Activated CD4-positive, alpha-beta T cell treated with anti-CD3 and anti-CD28 coated beads for 36 hours (primary cell): ENCODE results near the gene DGCR8. TPM values are rescaled to one million over a fixed set of nuclear protein-coding genes. Genes with fewer than 3 reads are reported as not detected.

Source experiments
- ATAC-seq: fragments of 200-7000 bp; cut with Tn5 transposase; one replicate; pipeline ENCODE4 v1.10.0; 2021; ENCODE audit warnings: mild to moderate bottlenecking, moderate library complexity
- CTCF ChIA-PET: fragments of 350-600 bp; sonication (Branson Sonifier 250); formaldehyde crosslinking; loops from one replicate; lab custom pipeline; 2021; ENCODE audit warnings: antibody characterized with exemption; lab: Charles Lee
- POLR2A ChIA-PET: fragments of 350-600 bp; sonication (Branson Sonifier 250); formaldehyde crosslinking; loops from one replicate; lab custom pipeline; 2021; ENCODE audit warnings: antibody characterized with exemption, inconsistent platforms; lab: Charles Lee
- DNase-seq: peaks from one replicate; pipeline ENCODE4 v3.0.0-alpha.2; 2020
- H3K27ac Mint-ChIP-seq: one replicate; pipeline ENCODE4 v1.8.0; 2021; ENCODE audit warnings: mixed read lengths
- H3K27me3 Mint-ChIP-seq: one replicate; pipeline ENCODE4 v1.8.0; 2021; ENCODE audit warnings: mixed read lengths
- H3K36me3 Mint-ChIP-seq: one replicate; pipeline ENCODE4 v1.8.0; 2021; ENCODE audit warnings: low read depth, mixed read lengths
- H3K4me1 Mint-ChIP-seq: one replicate; pipeline ENCODE4 v1.8.0; 2021; ENCODE audit warnings: mixed read lengths
- H3K4me3 Mint-ChIP-seq: one replicate; pipeline ENCODE4 v1.8.0; 2021; ENCODE audit warnings: mild to moderate bottlenecking, moderate library complexity, mixed read lengths
- H3K9me3 Mint-ChIP-seq: one replicate; pipeline ENCODE4 v1.8.0; 2021; ENCODE audit warnings: low read depth, mixed read lengths
- intact Hi-C, 2 experiments: fragments of 100-400 bp; cut with DNase I in 1 of 2; cut with micrococcal nuclease in 1 of 2; formaldehyde crosslinking; loops; one replicate each; pipeline versions ENCODE4 v1.14.2 to v1.15.1; 2022 to 2024; cut with DNase I, micrococcal nuclease
- total RNA-seq, 2 experiments: library from RNA; stranded (reverse); gene quantifications; one replicate each; pipeline ENCODE4 v1.2.3, GENCODE V29; 2021

DGCR8 gene
- total RNA-seq, 2 experiments from 2014 or later = 31.8 to 32.3 TPM

DNA sequence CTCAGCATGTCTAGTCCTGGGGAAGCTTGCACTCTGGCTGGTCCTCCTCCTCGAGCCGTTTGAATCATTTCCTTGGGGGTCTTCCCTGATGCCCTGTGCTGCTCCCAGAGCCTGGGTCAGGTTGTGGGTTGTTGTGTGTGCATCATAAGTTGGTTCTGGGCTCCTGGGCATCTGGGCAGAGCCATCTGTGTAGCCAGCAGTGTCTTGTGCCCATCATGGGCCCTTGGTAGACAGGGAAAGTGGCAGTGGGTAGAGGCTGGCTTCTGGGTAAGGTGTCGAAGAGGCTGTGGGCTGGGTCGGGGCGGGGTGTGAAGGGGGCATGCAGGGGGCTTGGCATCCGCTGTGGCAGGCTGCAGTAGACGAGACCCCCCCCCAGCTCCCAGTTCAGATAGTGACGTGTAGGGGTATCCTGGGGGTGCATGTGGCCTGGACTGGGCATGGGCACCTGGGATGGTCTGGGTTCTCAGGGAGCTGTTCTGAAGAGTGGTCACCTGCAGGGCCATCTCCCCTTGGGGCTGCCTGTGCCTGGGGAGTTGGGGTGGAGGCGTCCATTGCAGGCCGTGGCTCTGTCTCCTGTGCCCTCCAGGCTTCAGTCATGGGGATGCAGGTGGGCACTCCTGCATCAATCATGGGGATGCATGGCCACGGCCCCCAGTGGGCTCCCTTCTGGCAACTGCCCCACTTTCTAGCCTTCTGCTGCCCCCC lies 44.2 kb downstream of the DGCR8 start:
- Mint-ChIP-seq H3K4me1 (peaks cover 39% of the 10 kb centered on the region), H3K27me3 (no peaks in the 10 kb centered on the region), H3K4me3 (no peak overlapping the region), H3K27ac (no peak overlapping the region), H3K9me3 (no peaks in the 10 kb centered on the region), H3K36me3 (peaks cover 61% of the 10 kb centered on the region)
- intact Hi-C loops = no loop called here
- ChIA-PET POLR2A (no interaction called here), CTCF (interaction anchor here (0.7 kb wide), 1 partner anchor 608 kb away, joined by 3 read pairs; no protein-coding TSS in a partner anchor)
- no peak for DNase-seq
- ATAC-seq = no peak

DNA sequence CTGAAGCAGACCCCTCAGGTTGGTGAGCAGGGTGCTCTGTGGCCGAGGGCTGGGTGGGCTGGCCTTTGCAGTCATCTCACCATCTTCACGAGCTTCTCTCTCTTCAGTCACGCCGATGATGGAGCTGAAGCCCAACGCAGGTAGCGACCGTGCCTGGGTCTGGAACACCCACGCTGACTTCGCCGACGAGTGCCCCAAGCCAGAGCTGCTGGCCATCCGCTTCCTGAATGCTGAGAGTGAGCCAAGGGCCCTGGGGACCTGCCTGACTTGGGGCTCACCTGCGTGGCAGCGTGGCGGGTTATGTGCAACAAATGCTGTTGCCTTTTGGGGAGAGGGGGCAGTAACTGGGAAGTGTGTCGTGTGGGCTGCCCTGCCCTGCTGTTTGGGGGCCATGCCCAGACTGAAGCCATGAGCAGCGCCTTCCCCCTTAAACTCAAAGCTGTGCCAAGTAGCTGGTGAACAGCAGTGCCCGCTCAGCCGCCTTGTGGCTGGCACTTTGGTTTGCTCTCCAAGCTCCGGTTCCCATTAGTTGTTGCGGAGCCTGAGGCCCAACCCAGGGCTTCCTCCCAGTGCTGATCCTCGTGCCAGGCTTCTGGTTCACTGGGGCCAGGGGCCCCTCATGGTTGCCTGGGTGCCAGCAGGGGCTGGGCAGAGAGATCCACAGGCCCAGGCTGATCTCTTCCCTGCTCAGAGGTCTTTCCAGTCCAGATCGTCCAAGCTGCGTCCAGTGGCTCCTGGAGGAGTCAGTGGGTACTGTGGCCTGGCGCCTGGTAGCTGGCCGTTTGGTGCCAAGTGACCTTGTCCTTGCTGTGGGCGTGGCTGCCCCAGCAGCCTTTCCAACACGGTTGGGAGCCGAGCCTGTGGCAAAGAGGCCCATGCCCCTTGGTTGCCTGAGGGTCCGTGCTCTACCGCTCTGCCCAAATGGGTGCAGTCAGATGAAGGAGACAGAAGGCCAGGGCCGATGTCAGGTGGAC lies 45.4 kb downstream of the DGCR8 start:
- ChIA-PET POLR2A (interaction anchor here (0.6 to 1.9 kb wide), 2 partner anchors 8 to 14 kb away, joined by 4 to 6 read pairs; partner anchors contain the start of gene TRMT2A), CTCF (interaction anchor here (0.6 kb wide), 2 partner anchors 22 to 197 kb away, joined by 3 read pairs; no protein-coding TSS in a partner anchor)
- peaks cover 49% of the 10 kb centered on the region for H3K36me3 Mint-ChIP-seq
- DNase-seq (no peak), ATAC-seq (no peak)
- no peak overlapping the region for H3K4me3 Mint-ChIP-seq
- no peak overlapping the region for H3K27ac Mint-ChIP-seq
- H3K9me3 Mint-ChIP-seq = no peaks in the 10 kb centered on the region
- H3K27me3 Mint-ChIP-seq = no peaks in the 10 kb centered on the region
- H3K4me1 Mint-ChIP-seq = peaks cover 28% of the 10 kb centered on the region
- intact Hi-C loops = no loop called here

- H3K27ac Mint-ChIP-seq = no peak overlapping the region
Observed at GRCh38 chr22:20126284-20127029, 46.4 kb downstream of the DGCR8 start.

GRCh38 chr22:20127318-20127868 lies 47.4 kb downstream of the DGCR8 start:
- Mint-ChIP-seq H3K27me3 (no peaks in the 10 kb centered on the region), H3K27ac (peak overlapping the region; percentile 59), H3K36me3 (peaks cover 36% of the 10 kb centered on the region), H3K9me3 (no peaks in the 10 kb centered on the region), H3K4me3 (no peak overlapping the region), H3K4me1 (peaks cover 16% of the 10 kb centered on the region)
- no peak for DNase-seq
- ATAC-seq = no peak
- ChIA-PET POLR2A (interaction anchor here (1.0 kb wide), 1 partner anchor 10 kb away, joined by 8 read pairs; the partner anchor contains the start of gene TRMT2A), CTCF (no interaction called here)
- intact Hi-C loops = no loop called here

More at GRCh38 chr22:20126284-20127029, 46.4 kb downstream of the DGCR8 start:
- Mint-ChIP-seq H3K27me3 (no peaks in the 10 kb centered on the region), H3K9me3 (no peaks in the 10 kb centered on the region), H3K4me1 (peaks cover 24% of the 10 kb centered on the region), H3K4me3 (no peak overlapping the region), H3K36me3 (peaks cover 45% of the 10 kb centered on the region)
- DNase-seq = no peak
- no peak for ATAC-seq
- ChIA-PET POLR2A (interaction anchor here (0.6 to 1.9 kb wide), 2 partner anchors 9 to 15 kb away, joined by 4 to 6 read pairs; partner anchors contain the start of gene TRMT2A), CTCF (no interaction called here)
- intact Hi-C loops = no loop called here

DNA sequence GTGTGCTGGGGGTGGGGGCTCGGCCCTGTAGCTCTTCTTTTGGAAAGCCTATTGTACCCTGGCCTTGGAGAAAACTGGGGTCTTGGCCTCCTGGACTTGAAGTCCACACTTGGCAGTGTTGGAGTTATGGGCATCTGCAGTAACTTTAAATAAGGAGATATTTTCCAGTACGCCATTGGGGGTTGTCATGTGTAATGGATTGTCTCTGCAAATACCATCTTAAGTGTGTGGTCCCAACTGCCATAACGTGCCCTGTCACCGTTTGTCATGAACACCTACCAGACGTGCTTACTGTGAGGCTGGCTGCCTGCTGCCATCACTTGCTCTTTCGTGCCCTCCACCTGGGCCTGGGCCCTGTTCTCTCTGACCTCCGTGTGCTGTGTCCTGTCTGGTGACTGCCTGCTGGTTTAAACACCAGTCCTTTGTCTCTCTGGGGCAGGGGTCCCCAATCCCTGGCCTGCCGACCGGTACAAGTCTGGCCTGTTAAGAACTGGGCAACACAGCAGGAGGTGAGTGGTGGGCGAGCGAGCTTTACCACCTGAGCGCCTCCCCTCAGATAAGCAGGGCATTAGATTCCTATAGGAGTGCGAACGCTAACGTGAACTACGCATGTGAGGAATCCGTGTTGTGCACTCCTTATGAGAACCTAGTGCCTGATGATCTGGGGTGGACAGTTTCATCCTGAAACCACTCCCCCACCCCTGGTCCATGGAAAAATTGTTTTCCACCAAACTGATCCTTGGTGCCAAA lies 48.0 kb downstream of the DGCR8 start:
- no peaks in the 10 kb centered on the region for H3K27me3 Mint-ChIP-seq
- H3K4me3 Mint-ChIP-seq = no peak overlapping the region
- H3K36me3 Mint-ChIP-seq = peaks cover 35% of the 10 kb centered on the region
- ChIA-PET CTCF (interaction anchor here (2.2 kb wide), 1 partner anchor 10 kb away, joined by 14 read pairs; the partner anchor contains the start of gene TRMT2A), POLR2A (interaction anchor here (1.0 to 3.4 kb wide), 2 partner anchors 9 to 11 kb away, joined by 8 to 26 read pairs; partner anchors contain the start of gene TRMT2A)
- DNase-seq (no peak), ATAC-seq (no peak)
- no peaks in the 10 kb centered on the region for H3K9me3 Mint-ChIP-seq
- H3K27ac Mint-ChIP-seq = no peak overlapping the region
- H3K4me1 Mint-ChIP-seq = peaks cover 20% of the 10 kb centered on the region
- intact Hi-C loops = loop anchor here in 1 of 2 experiments (2.0 kb wide), 1 partner anchor 157 kb away; no protein-coding TSS in a partner anchor

DNA sequence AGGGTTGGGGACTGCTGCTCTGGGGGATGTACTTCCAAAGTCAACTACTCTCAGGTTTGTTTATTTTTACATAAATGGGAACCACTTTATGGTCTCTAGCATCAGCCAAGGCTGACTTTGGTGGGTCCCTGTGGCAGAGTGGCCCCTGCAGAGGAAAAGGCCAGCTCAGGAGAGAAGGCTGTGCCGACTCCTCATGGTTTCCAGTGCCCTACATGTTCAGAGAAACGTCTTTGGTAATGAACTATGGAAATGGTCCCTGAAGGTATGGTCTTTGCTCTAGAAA lies 48.5 kb downstream of the DGCR8 start:
- POLR2A ChIA-PET = interaction anchor here (3.4 kb wide), 1 partner anchor 10 kb away, joined by 26 read pairs; the partner anchor contains the start of gene TRMT2A
- Mint-ChIP-seq H3K4me3 (no peak overlapping the region), H3K4me1 (peaks cover 25% of the 10 kb centered on the region), H3K27me3 (no peaks in the 10 kb centered on the region), H3K36me3 (peaks cover 33% of the 10 kb centered on the region), H3K9me3 (no peaks in the 10 kb centered on the region), H3K27ac (peak overlapping the region; percentile 75)
- CTCF ChIA-PET = interaction anchor here (2.2 kb wide), 1 partner anchor 10 kb away, joined by 14 read pairs; the partner anchor contains the start of gene TRMT2A
- intact Hi-C loops = loop anchor here in 1 of 2 experiments (2.0 kb wide), 1 partner anchor 158 kb away; no protein-coding TSS in a partner anchor
- no peak for DNase-seq
- no peak for ATAC-seq

DNA sequence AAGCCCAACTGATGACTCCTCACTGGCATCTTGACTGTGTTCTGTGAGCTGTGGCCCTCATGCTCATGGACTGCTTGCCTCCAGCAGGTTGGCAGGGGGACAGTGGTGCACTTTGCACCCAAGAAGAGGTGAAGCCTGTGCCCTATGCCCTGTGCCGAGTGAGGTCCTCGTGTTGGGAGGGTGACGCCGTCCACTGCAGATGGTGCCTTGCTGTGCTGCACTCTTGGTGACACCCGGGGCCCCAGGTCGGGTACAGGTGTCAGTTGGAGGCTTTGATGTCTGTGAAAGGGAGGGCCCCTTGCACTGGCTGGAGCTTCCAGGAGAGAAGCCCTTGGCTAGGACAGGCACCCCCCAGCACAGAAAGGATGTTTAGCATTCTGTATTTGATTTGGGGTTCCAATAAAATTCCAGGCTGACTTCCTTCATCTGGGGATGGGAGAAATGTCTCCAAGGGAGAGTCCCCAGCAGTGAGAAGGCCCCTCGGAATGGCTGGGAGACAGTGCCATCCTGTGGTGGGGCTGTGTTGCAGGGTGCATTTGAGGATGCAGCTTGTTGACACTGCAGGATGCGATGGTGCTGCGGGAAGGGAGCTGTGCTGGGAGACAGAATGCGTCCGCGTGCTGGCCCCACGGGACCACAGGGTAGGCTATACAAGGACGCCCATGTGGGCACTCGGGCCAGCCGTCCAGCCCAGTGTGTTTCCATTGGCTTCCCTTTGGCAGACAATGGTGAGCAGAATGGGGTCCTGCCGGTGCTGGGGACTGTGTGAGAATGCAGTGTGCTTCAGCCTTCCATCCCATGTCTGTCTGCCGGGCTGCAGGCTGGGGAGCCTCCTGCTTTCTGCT lies 49.1 kb downstream of the DGCR8 start:
- peak overlapping the region; percentile 75 for H3K27ac Mint-ChIP-seq
- H3K36me3 Mint-ChIP-seq = peaks cover 32% of the 10 kb centered on the region
- POLR2A ChIA-PET = interaction anchor here (3.4 kb wide), 1 partner anchor 11 kb away, joined by 26 read pairs; the partner anchor contains the start of gene TRMT2A
- CTCF ChIA-PET = interaction anchor here (1.5 to 2.2 kb wide), 2 partner anchors 11 to 18 kb away, joined by 4 to 14 read pairs; partner anchors contain the start of gene TRMT2A
- H3K4me3 Mint-ChIP-seq = peak overlapping the region; percentile 19
- ATAC-seq (peak; percentile 64), DNase-seq (peak; percentile 78)
- intact Hi-C loops = loop anchor here (1.0 to 2.0 kb wide), 3 partner anchors 11 to 159 kb away; no protein-coding TSS in a partner anchor
- H3K9me3 Mint-ChIP-seq = no peaks in the 10 kb centered on the region
- H3K4me1 Mint-ChIP-seq = peaks cover 29% of the 10 kb centered on the region
- no peaks in the 10 kb centered on the region for H3K27me3 Mint-ChIP-seq

DNA sequence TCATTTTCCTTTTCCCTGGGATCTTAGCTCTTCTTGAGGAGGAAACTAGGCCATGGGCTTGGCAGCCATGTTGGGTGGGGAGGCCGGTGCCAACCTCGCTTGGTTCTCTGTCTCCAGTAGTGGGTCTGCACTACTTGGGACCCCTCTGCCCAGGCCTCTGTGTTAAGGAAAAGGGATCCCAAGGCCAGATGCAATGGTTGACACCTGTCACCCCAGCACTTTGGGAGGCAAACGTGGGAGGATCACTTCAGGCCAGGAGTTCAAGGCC lies 49.6 kb downstream of the DGCR8 start:
- Mint-ChIP-seq H3K27me3 (no peaks in the 10 kb centered on the region), H3K27ac (no peak overlapping the region), H3K9me3 (no peaks in the 10 kb centered on the region), H3K4me3 (no peak overlapping the region), H3K36me3 (peaks cover 30% of the 10 kb centered on the region), H3K4me1 (peaks cover 33% of the 10 kb centered on the region)
- ATAC-seq (no peak), DNase-seq (no peak)
- ChIA-PET POLR2A (interaction anchor here (3.4 kb wide), 1 partner anchor 11 kb away, joined by 26 read pairs; the partner anchor contains the start of gene TRMT2A), CTCF (interaction anchor here (0.6 to 2.2 kb wide), 3 partner anchors 11 to 74 kb away, joined by 3 to 14 read pairs (median 4); partner anchors contain the start of gene TRMT2A)
- intact Hi-C loops = loop anchor here (1.0 to 5.0 kb wide), 4 partner anchors 11 to 167 kb away; no protein-coding TSS in a partner anchor

DNA sequence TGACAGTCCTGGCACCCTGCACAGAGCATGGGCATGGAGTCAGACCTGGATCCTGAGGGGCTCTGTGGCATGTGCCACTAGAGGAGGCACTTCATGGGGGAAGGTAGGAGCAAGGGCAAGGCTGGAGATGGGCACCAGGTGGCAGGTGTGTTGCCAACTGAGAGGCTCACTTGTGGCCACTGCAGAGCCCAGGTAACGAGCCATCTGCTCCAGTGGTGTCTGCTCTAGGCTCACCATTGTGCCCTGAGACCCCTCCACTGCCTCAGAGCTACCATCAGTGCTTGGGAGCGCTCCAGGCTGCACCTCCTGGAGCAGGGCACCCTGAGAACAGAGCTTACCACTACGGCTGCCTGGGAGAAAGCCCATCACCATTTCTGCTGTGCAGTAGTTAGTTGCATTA lies 50.3 kb downstream of the DGCR8 start:
- Mint-ChIP-seq H3K27me3 (no peaks in the 10 kb centered on the region), H3K4me3 (peak overlapping the region; percentile 51), H3K9me3 (no peaks in the 10 kb centered on the region), H3K4me1 (peaks cover 33% of the 10 kb centered on the region), H3K27ac (no peak overlapping the region), H3K36me3 (peaks cover 25% of the 10 kb centered on the region)
- DNase-seq (peak; percentile 44), ATAC-seq (no peak)
- intact Hi-C loops = loop anchor here in 1 of 2 experiments (5.0 kb wide), 1 partner anchor 168 kb away; no protein-coding TSS in a partner anchor
- POLR2A ChIA-PET = interaction anchor here (0.6 to 3.4 kb wide), 3 partner anchors 12 to 952 kb away, joined by 3 to 26 read pairs (median 3); partner anchors contain the start of genes SLC25A1 and TRMT2A
- CTCF ChIA-PET = interaction anchor here (0.6 to 2.2 kb wide), 4 partner anchors 12 to 75 kb away, joined by 3 to 14 read pairs (median 4); partner anchors contain the start of gene TRMT2A
